ENCODE measurements around the gene RASGEF1C.

The RASGEF1C gene

DNA sequence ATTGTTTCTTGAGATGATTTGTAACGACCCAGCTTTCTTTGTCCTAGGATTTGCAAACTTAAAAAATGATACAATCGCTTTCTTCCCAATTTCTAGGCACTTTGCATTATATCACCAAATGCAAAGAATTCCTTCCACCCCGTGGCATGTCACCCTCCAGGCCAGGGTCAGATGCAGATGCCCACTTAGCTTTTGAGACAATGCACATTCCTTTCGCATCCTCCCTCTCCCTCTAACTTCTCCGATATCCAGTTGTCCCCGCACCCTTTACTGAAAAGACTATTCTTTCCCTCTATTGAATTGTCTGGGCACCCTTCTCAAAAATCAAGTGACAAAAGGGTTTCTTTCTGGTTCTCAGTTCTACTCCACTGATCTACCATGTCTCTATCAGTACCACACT, 154.8 kb downstream of the RASGEF1C start:
- TF ChIP-seq GATA1 (IDR thresholded peaks at IDR 0.05; ENCODE audit: low read depth, low read length) = no peak
- TF ChIP-seq POLR2A (IDR thresholded peaks at IDR 0.05; ENCODE audit: low read length) = no peak
- no peak for DNase-seq

- no peak for TF ChIP-seq GATA1 (IDR thresholded peaks at IDR 0.05; ENCODE audit: low read depth, low read length)
- TF ChIP-seq POLR2A (IDR thresholded peaks at IDR 0.05; ENCODE audit: low read length) = no peak
- no peak for DNase-seq
Measured at GRCh38 chr5:180053061-180053602, 155.9 kb downstream of the RASGEF1C start.

GRCh38 chr5:180052211-180052818, 156.7 kb downstream of the RASGEF1C start:
- no peak for DNase-seq
- TF ChIP-seq POLR2A (IDR thresholded peaks at IDR 0.05; ENCODE audit: low read length) (no peak), GATA1 (IDR thresholded peaks at IDR 0.05; ENCODE audit: low read depth, low read length) (no peak)

Measured in erythroblast (primary cell).